C1 segment of cervical spinal cord (tissue), 14 donors: ENCODE data around the gene ZNF276.
A peak's percentile ranks its signal among the peaks of the same experiment; 100 is the strongest.
"Not testable (repeated sequence)": the region's sequence is repeated elsewhere in the genome, so short reads cannot be mapped to it uniquely, and the experiment has no call there.

Experiments
- DNase-seq, 14 donors: peaks; one replicate each; lab custom pipeline; 2025; lab: John Stamatoyannopoulos, UW

The ZNF276 gene

GRCh38 chr16:89720813-89721545, at the start of gene ZNF276, which contains the start of gene VPS9D1:
TSS of gene ZNF276 (plus strand) at chr16:89721537. CDS start at chr16:89721641, 104 bp downstream.
TSS of gene VPS9D1 (minus strand) at chr16:89720898. CDS start at chr16:89720861, 37 bp downstream.
- peak; percentile 26 to 94 (median 82) for DNase-seq

GRCh38 chr16:89671565-89671964, 49.8 kb upstream of the ZNF276 start:
- not testable (repeated sequence) for DNase-seq

- DNase-seq, result no peak
Observed at GRCh38 chr16:89672177-89672941, 49.0 kb upstream of the ZNF276 start.

GRCh38 chr16:89678258-89678657, 43.1 kb upstream of the ZNF276 start:
- DNase-seq, result no peak

DNA sequence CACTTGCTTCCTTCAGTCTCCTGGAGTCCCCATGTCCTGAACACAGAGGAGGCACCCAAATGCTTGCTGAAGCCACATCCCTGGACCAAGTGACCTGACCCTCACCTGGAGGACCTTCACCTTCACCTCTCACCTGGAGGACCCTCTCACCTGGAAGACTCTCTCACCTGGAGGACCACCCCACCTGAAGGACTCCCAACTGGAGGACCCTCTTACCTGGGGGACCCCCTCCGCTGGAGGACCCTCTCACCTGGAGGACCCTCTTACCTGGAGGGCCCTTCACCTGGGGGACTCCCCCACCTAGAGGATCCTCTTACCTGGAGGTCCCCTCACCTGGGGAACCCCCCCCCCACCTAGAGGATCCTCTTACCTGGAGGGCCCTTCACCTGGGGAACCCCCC, 35.4 kb upstream of the ZNF276 start:
- no peak for DNase-seq

DNA sequence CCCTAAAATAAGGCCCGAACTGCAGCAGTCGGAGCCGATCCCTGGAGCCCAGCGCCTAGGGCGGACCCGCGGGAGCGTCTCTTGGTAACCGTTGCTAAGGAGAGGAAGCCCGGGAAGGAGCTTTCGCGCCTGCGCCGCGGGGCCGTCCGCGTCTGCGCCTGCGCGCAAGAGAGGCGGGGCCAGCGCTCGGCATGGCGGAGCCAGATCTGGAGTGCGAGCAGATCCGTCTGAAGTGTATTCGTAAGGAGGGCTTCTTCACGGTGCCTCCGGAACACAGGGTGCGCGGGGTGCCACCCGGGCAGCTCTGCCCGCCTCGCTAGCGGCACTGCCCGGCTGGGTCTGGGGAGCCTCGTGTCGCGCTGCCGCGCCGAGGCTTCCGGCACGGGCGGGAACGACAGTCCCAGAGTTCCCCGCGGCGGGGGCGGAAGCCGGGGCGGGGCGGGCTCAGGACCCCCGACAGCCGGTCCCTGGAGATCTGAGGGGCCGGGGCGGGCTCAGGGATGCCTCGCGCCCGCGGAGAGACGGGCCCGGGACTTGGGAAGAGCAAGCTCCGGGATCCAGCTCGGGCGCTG, 34.7 kb upstream of the ZNF276 start, which contains the start of gene CDK10:
Gene CDK10 (plus strand): TSS at position 170 of the 572 bp plus-strand sequence. CDS start 22 bp downstream, at position 192.
- DNase-seq, result peak; percentile 37 to 95 (median 85)

DNA sequence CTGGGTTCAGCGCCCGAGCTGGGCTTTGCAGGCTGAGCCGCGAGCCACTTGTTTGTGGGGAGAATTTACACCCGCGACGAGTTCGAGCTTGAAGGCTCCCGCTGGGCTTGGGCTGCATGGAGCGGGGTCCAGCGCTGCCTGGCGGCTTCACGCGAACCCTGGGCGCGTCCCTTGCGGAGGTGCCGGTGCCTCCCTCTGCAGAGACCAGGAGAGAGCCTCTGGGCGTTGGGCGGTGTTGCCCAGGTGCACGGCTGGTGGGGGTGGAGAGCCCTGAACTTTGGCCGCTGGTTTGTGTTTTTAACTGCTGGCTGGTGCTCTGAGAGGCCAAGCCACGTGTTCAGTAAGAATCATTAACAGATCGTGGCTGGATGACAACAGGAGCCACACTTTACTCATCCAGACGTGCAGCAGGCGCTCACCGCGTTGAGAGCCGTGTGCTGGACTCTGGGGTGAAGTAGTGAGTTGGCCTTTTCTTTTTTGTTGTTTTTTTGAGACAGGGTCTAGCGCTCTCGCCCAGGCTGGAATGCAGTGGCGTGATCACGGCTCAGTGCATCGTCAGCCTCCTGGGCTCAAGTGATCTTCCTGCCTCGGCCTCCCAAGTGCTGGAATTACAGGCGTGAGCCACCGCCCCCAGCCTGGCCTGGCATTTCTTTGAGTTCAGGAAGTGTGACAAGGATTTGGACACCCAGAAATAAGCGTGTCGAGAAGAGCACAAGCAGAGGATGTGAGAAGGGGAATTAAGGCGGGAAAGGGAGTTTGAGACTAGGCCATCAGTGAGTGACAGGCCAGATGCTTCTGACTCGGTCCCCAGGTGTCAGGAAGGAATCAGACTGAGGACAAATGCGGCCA, 34.0 kb upstream of the ZNF276 start:
- no peak for DNase-seq

DNA sequence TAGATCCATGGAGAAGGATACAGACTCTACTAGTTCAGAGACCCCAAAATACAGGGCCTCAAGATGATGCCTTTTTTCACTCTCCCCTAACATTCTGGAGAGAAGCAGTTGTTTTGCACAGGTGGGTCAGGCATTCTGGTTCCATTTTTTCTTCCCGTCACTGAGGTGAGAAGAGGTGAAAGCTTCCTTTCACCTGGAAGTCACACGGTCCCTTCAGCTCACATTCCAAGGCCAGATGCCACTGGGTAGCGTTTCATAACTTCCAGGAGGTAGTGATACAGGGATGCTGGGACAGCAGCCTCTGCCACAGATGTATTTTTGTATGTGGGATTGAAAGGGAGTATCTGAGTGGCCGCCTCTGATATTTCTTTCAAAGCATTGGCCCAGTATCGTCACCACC, 32.9 kb upstream of the ZNF276 start:
- no peak for DNase-seq

GRCh38 chr16:89689142-89689541, 32.2 kb upstream of the ZNF276 start:
- no peak for DNase-seq

DNA sequence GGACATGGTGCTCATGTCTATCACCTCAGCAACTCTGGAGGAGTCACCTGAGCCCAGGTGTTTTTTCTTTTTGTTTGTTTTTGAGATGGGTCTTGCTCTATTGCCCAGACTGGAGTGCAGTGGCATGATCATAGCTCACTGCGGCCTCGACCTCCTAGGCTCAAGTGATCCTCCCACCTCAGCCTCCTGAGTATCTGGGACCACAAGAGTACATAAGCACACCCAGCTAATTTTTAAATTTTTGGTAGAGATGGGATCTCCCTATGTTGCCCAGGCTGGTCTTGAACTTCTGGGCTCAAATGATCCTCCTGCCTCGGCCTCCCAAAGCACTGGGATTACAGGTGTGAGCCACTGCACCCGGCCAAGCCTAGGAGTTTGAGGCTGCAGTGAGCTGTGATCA, 31.7 kb upstream of the ZNF276 start:
- DNase-seq, result not testable (repeated sequence)

- DNase-seq, result no peak
Observed at GRCh38 chr16:89690392-89690901, 30.9 kb upstream of the ZNF276 start.

- DNase-seq, result no peak
Observed at GRCh38 chr16:89691231-89691985, 29.9 kb upstream of the ZNF276 start.

GRCh38 chr16:89691986-89692569, 29.3 kb upstream of the ZNF276 start:
- DNase-seq, result no peak

- DNase-seq, result no peak
Observed at GRCh38 chr16:89693289-89693731, 28.0 kb upstream of the ZNF276 start.

DNA sequence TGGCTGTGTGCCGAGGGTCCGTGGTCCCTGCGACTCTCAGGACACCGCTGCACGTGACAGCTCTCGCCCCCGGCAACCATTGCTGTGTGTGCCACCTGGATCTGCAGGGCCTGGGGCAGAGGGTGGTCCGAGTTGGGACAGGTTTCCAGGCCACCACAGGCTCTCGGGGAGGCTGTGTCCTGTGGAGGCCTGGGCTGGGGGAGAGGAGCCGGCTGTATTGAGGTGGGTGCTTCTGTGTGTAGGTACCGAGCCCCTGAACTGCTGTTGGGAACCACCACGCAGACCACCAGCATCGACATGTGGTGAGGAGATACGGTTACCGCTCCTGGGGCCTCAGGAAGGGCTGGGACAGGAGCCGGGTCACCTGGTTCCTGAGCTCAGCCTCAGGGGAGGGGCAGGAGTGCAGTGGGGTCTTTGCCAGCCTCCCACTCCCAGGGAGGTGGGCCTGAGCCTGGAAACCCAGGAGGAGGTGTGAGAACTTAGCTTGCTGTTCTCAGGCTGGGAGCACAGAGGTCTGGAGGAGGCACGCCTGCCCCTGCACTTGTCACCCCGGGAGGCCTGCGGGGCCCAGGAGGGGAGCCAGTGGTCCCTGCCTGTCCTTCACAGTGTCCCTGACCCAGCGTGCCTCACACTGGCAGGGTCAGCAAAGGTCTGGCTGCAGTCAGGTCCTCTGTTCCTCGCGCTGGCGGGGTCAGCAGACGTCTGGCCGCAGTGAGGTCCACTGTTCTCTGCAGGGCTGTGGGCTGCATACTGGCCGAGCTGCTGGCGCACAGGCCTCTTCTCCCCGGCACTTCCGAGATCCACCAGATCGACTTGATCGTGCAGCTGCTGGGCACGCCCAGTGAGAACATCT, 27.2 kb upstream of the ZNF276 start:
- no peak for DNase-seq

DNA sequence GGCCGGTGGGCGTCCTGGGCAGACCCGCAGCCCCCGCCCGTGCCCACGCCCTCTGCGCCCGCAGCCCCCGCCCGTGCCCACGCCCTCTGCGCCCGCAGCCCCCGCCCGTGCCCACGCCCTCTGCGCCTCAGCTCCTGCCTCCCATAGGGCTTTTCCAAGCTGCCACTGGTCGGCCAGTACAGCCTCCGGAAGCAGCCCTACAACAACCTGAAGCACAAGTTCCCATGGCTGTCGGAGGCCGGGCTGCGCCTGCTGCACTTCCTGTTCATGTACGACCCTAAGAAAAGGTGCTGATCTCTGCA, 26.6 kb upstream of the ZNF276 start:
- DNase-seq, result not testable (repeated sequence)

DNA sequence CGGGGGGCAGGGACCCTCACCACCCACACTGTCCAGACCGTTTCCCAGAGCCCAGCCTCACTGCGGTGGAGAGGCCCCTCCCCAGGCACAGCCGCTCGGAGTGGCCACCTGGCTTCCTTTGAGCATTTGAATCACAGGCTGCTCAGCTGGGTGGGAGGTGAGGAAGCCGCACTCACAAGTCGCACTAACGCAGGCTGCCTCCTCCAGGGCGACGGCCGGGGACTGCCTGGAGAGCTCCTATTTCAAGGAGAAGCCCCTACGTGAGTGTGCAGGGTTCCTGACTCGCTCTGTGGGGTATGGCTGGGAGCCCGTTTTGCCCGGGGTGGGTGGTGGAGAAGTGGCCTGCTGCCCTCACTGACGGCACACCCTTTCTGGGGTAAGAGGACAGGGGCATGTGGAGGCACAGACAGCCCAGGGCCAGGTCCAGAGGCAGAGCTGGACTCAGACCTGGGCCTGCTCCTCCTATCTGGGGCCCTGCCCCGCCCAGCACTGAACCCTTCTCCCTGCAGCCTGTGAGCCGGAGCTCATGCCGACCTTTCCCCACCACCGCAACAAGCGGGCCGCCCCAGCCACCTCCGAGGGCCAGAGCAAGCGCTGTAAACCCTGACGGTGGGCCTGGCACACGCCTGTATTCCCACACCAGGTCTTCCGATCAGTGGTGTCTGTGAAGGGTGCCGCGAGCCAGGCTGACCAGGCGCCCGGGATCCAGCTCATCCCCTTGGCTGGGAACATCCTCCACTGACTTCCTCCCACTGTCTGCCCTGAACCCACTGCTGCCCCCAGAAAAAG, 26.1 kb upstream of the ZNF276 start:
- no peak for DNase-seq
